Kidney epithelial cell (primary cell): ENCODE measurements around the gene GRIA4. TPM values are rescaled to one million over a fixed set of nuclear protein-coding genes. Genes with fewer than 3 reads are reported as not detected.

Experiments
- DNase-seq: peaks from one replicate; pipeline ENCODE4 v3.0.0-alpha.2; 2010; ENCODE audit warnings: low read depth
- H3K27me3 ChIP-seq: 2 replicates; pipeline ENCODE4 v1.6.0; 2011; ENCODE audit warnings: low read length; ENCODE audit not compliant: control insufficient read depth, insufficient read depth
- H3K36me3 ChIP-seq: 2 replicates; pipeline ENCODE4 v1.5.1; 2011; ENCODE audit warnings: low read length; ENCODE audit not compliant: control insufficient read depth, insufficient read depth
- H3K4me3 ChIP-seq: 2 replicates; pipeline ENCODE4 v1.5.1; 2011; ENCODE audit warnings: low read depth, mild to moderate bottlenecking, control low read depth, low read length
- total RNA-seq: library from RNA; depleted of rRNA; stranded (reverse); fragments of >200 nt; gene quantifications from 2 replicates; pipeline ENCODE4 v1.2.3, GENCODE V29; 2015
- TF ChIP-seq, protein P1 (sequence below): IDR thresholded peaks from 2 replicates; pipeline ENCODE4 v1.5.1; 2011; ENCODE audit warnings: mild to moderate bottlenecking, moderate library complexity, low read length, control low read depth, inconsistent platforms; ENCODE audit not compliant: insufficient read depth, poor library complexity, severe bottlenecking

The GRIA4 gene
- total RNA-seq, 1 donor from 2014 or later = not detected

DNA sequence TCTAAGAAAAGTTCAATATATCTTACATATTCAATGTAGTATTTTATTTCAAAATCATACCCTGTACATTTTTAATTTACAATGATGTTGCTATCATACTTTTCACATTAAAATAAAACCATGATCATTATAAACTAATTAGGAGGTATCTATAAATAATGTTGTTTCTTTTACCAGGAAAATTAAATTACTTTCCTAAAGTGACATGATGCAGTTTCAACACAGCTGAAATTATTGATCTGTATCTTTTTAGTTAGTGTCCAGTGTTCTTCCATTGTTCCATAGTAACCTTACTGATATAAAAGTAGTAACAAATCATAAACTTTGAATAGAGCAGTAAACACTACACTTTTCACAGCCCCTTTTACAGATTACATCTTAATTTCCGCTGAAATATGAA, 29.7 kb downstream of the GRIA4 start:
- H3K4me3 ChIP-seq = no peak overlapping the region
- H3K27me3 ChIP-seq = no peaks in the 10 kb centered on the region
- TF ChIP-seq, protein P1, sequence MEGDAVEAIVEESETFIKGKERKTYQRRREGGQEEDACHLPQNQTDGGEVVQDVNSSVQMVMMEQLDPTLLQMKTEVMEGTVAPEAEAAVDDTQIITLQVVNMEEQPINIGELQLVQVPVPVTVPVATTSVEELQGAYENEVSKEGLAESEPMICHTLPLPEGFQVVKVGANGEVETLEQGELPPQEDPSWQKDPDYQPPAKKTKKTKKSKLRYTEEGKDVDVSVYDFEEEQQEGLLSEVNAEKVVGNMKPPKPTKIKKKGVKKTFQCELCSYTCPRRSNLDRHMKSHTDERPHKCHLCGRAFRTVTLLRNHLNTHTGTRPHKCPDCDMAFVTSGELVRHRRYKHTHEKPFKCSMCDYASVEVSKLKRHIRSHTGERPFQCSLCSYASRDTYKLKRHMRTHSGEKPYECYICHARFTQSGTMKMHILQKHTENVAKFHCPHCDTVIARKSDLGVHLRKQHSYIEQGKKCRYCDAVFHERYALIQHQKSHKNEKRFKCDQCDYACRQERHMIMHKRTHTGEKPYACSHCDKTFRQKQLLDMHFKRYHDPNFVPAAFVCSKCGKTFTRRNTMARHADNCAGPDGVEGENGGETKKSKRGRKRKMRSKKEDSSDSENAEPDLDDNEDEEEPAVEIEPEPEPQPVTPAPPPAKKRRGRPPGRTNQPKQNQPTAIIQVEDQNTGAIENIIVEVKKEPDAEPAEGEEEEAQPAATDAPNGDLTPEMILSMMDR = no peak

DNA sequence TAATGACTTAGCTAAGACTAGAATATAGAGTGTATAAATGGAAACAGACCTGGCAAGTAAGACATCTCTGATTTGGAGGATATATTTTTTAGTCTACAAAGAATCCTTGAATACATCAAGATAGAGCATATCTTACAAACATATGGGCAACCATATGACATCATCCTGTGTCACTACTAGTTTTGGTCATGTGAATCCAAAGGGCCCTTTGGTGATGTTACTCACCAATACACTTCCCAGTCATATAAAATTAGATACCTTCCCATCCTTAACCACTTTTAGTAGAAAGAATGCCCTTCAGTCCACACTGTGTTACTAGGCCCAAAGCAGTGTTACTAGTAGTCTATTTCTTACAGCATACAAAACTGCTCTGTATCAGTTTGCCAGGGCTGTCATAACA, 31.6 kb downstream of the GRIA4 start:
- Histone ChIP-seq H3K4me3 (no peak overlapping the region), H3K27me3 (no peaks in the 10 kb centered on the region), H3K36me3 (no peaks in the 10 kb centered on the region)
- TF ChIP-seq, protein P1 = no peak
- no peak for DNase-seq

More for the DNA sequence above, 29.7 kb downstream of the GRIA4 start:
- H3K36me3 ChIP-seq = no peaks in the 10 kb centered on the region
- DNase-seq = no peak

DNA sequence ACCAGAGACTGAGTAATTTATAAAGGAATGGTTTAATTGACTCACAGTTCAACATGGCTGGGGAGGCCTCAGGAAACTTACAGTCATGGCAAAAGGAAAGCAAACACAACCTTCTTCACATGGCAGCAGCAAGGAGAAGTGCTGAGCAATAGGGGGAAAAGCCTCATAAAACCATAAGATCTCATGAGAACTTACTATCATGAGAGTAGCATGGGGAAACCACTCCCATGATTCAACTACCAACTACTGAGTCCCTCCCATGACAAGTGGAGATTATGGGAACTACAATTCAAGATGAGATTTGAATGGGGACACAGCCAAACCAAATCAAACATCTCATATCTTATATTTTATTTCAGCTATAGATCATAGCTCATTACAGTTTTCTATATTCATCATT, 33.0 kb downstream of the GRIA4 start:
- TF ChIP-seq, protein P1 = no peak
- DNase-seq = no peak
- H3K4me3 ChIP-seq = no peak overlapping the region

DNA sequence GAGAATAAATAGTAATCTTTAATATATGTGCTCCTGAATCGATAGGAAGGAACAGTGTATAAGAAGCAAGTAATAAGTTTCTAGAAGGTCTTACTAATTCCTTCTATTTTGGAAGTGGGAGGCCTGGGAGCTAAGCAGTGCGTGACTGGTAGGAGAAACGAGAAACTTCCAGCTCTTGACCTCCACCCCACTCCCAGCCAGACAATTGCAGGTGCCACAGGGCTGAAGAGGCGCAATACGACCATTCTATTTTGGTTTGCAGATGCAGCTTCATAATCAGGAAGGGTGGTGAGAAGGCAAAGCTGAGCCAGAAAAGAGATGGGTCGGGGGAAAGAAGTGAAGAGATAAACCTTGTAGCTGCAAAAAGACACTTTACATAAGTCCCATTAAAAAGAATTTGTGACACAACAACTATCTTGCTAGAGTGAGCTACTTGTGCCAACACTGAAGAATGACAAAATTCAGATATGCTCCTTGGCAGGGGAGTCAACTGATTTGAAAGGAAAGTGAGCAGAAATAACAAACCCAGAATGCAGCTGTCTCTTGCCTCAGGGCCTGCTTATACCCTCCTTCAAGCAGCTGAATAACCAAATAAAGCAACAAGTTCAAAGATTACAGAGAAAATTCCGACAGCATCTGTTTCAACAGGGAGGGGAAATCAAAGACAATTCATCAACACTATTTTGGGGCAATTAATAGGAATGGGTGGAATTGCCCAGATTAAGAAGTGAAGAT, 35.1 kb downstream of the GRIA4 start:
- DNase-seq = no peak
- TF ChIP-seq, protein P1 = no peak
- Histone ChIP-seq H3K27me3 (no peaks in the 10 kb centered on the region), H3K4me3 (no peak overlapping the region), H3K36me3 (no peaks in the 10 kb centered on the region)

More for the DNA sequence above, 33.0 kb downstream of the GRIA4 start:
- Histone ChIP-seq H3K27me3 (no peaks in the 10 kb centered on the region), H3K36me3 (no peaks in the 10 kb centered on the region)

DNA sequence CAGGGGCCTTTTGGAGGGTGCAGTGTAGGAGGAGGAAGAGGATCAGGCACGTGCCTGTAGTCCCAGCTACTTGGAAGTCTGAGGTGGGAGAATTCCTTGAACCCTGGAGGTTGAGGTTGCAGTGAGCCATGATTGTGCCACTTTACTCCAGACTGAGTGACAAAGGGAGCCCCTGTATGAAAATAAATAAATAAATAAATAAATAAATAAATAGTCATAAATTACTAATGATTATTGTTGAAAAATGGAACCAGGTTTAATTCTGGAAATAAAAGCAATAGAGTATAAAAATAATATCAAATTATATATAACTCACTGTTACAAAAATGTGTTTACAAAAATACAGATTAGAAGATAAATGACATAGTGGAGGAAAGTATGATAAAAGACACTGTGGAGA, 37.9 kb downstream of the GRIA4 start:
- TF ChIP-seq, protein P1 = no peak
- H3K27me3 ChIP-seq = no peaks in the 10 kb centered on the region
- H3K4me3 ChIP-seq = no peak overlapping the region
- no peaks in the 10 kb centered on the region for H3K36me3 ChIP-seq
- no peak for DNase-seq

DNA sequence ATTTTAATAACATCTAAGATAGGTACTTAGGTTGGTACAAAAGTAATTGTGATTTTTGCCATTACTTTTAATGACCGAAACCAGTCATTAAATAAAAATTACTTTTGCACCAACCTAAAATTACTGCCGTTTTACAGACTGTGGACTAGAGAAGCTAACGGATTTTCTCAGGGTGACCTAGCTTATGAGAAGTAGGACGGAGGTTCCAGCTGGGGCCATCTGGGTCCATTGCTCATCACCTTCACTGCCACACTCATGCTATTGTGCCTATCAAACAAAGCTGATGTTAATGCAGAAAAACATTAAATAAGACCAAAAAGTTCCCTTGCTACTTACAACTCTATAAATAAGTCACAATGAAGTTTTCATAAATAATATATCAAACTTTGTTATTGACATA, 38.9 kb downstream of the GRIA4 start:
- Histone ChIP-seq H3K4me3 (no peak overlapping the region), H3K36me3 (no peaks in the 10 kb centered on the region), H3K27me3 (no peaks in the 10 kb centered on the region)
- no peak for DNase-seq
- TF ChIP-seq, protein P1 = no peak
